Measurements from ENCODE around the gene HOXB7.

The HOXB7 gene

DNA sequence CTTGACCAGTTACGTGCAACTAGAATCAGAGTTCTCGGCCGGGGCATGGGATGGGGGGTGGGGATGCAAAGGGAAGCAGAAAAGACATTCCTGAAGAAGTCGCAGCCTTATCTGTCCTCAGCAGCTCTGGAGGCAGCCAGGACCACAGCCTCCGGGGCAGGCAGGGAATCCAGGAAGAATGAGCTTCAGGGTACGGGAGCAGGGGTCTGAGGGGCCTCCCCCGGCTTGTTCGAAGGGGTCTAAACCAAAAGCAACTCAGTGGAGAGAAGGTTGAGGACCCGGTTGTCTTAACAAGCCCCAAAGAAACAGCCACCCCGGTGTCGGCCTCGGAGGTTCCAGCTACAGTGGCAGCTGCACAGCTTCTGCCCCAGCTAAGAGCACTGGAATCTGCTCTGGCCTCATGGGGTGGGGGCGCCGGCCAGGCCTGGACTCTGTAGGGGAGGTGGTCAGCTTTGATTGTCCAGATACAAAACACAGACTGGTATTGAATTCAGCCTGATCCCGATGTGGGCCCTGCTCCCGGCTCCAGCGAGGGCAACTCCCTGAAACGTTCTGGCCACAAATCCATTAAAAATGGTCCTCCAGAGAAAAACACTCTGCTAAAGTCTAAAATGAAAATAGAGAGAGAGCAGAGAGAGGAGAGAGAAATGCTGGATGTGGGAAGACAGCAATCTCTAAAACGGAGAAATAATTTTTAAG lies 40.3 kb downstream of the HOXB7 start:
- TF ChIP-seq, protein P1, sequence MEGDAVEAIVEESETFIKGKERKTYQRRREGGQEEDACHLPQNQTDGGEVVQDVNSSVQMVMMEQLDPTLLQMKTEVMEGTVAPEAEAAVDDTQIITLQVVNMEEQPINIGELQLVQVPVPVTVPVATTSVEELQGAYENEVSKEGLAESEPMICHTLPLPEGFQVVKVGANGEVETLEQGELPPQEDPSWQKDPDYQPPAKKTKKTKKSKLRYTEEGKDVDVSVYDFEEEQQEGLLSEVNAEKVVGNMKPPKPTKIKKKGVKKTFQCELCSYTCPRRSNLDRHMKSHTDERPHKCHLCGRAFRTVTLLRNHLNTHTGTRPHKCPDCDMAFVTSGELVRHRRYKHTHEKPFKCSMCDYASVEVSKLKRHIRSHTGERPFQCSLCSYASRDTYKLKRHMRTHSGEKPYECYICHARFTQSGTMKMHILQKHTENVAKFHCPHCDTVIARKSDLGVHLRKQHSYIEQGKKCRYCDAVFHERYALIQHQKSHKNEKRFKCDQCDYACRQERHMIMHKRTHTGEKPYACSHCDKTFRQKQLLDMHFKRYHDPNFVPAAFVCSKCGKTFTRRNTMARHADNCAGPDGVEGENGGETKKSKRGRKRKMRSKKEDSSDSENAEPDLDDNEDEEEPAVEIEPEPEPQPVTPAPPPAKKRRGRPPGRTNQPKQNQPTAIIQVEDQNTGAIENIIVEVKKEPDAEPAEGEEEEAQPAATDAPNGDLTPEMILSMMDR (IDR thresholded peaks at IDR 0.05; ENCODE audit: low read depth, low read length, missing control alignments), result no peak
- in situ Hi-C loops (cut with HindIII; ENCODE audit: low sequenced_read_pairs), result no loop called here
- peak overlapping the region; percentile 82 for H3K4me3 ChIP-seq (ENCODE audit: low read depth, low read length)
- DNase-seq (ENCODE audit: low read depth), result no peak

DNA sequence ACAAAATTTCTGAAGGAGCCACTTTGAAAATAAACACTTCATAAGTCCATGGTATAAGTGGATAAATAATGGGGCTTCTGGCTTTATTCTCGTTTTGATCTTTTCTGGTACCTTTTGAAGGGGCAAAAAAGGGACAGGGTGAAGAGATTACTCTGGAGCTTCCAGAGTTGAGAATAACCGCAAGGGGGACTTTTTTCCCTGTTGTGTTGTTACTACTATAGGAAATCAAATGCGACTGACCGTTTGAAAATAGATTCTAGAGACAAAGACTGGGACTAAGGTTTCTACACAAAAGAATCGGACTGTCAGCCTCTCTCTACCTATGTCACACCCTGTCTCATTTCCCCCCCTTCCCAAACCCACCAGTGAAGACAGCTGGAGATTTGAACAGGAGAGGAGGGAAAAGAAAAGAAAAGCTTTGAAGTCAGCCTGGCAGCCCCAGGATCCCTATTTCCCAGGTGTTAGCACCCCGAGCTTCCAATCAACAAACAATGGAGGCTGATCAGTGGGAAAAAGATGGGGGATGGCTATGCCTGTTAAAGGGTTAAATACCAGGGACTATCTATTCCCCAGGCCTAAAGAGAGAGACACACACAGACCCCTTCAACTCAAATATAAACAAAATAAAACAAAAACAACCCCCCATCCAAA lies 41.0 kb downstream of the HOXB7 start:
- peak overlapping the region; percentile 82 for H3K4me3 ChIP-seq (ENCODE audit: low read depth, low read length)
- in situ Hi-C loops (cut with HindIII; ENCODE audit: low sequenced_read_pairs), result no loop called here
- DNase-seq (ENCODE audit: low read depth), result no peak
- TF ChIP-seq, protein P1 (IDR thresholded peaks at IDR 0.05; ENCODE audit: low read depth, low read length, missing control alignments), result peak; percentile 11

DNA sequence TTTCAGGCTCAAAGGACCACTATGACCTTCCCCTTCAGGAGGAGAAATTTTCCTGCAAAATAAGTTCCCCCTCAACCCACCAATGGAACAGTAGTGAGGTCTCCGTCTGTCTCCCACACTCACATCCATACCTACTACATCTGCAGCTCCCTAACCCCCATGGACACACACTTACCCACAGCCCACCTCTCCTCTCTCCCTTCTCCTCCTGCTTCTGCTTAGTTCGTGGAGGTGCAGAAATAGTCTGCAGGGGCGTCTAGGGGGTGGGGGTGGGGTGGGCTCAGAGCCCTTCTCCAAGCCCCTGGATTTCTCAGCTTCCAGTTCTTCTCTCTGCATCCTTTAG lies 41.6 kb downstream of the HOXB7 start:
- H3K4me3 ChIP-seq (ENCODE audit: low read depth, low read length), result peak overlapping the region; percentile 82
- in situ Hi-C loops (cut with HindIII; ENCODE audit: low sequenced_read_pairs), result no loop called here
- TF ChIP-seq, protein P1 (IDR thresholded peaks at IDR 0.05; ENCODE audit: low read depth, low read length, missing control alignments), result no peak
- DNase-seq (ENCODE audit: low read depth), result no peak

DNA sequence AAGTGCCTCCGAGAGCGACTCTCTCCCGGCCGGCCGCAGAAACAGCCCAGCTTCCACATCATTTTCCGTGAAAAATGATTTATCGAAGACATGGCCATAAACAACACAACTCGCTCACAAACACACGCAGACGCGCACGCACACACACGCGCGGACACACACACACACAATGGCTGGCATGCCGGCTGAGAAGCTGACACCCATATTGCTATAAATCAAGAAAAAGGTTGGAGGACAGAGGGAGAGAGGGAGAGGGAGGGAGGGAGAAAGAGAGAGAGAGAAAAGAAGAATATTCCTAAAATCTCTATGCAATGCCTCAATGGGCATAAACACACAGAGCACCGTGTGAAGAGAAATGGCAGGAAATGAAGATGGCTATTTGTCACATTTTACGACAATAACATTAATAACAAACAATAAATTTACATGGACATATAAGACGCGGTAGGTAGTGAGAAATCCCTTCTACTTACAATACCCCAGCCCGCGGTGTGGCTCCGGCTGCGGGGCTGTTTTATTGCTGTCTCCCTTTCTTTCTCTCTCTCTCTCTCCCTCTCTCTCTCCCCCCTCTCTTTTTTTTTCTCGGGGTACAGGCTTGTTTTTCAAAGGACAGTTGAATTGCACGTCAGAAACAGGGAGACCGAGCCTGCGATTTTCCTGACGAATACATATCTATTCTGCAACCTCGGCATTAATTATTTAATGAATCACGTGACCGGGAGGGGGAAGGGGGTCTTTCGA lies 42.1 kb downstream of the HOXB7 start:
- peak overlapping the region; percentile 82 for H3K4me3 ChIP-seq (ENCODE audit: low read depth, low read length)
- TF ChIP-seq, protein P1 (IDR thresholded peaks at IDR 0.05; ENCODE audit: low read depth, low read length, missing control alignments), result no peak
- DNase-seq (ENCODE audit: low read depth), result no peak
- in situ Hi-C loops (cut with HindIII; ENCODE audit: low sequenced_read_pairs), result no loop called here

- TF ChIP-seq, protein P1 (IDR thresholded peaks at IDR 0.05; ENCODE audit: low read depth, low read length, missing control alignments), result no peak
- H3K4me3 ChIP-seq (ENCODE audit: low read depth, low read length), result peak overlapping the region; percentile 82
- DNase-seq (ENCODE audit: low read depth), result no peak
- in situ Hi-C loops (cut with HindIII; ENCODE audit: low sequenced_read_pairs), result no loop called here
Observed at GRCh38 chr17:48567646-48568354, 43.0 kb downstream of the HOXB7 start.

DNA sequence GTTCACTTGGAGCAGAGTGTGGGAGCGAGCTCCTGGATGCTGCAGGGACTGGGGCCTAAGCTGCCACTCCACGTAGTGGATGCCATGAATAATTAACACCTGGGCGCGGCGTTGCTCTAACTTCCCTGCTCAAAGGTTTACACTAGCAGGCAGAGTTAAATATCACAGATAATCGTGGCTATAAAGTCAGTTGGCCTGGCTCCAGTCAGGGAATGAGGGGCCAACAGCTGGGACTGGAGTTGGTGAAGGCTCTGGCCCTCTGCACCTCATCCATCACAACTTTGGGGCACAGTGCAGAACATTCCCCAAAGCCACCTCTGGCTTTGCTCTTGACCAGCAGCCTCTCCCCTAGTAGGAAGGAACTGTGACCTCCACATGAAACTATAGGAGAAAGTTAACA lies 43.6 kb downstream of the HOXB7 start:
- DNase-seq (ENCODE audit: low read depth), result no peak
- peak overlapping the region; percentile 82 for H3K4me3 ChIP-seq (ENCODE audit: low read depth, low read length)
- in situ Hi-C loops (cut with HindIII; ENCODE audit: low sequenced_read_pairs), result no loop called here
- TF ChIP-seq, protein P1 (IDR thresholded peaks at IDR 0.05; ENCODE audit: low read depth, low read length, missing control alignments), result no peak
